NCI-H345 treated with DMSO at 0.1 percent for 48 hours (cell line): ENCODE results near the gene PIEZO1.
"Not testable (repeated sequence)": the region's sequence is repeated elsewhere in the genome, so short reads cannot be mapped to it uniquely, and the experiment has no call there.

Experiments
- DNase-seq: peaks from one replicate; lab custom pipeline; 2025; ENCODE audit not compliant: unreplicated experiment; lab: John Stamatoyannopoulos, UW

Gene PIEZO1

DNA sequence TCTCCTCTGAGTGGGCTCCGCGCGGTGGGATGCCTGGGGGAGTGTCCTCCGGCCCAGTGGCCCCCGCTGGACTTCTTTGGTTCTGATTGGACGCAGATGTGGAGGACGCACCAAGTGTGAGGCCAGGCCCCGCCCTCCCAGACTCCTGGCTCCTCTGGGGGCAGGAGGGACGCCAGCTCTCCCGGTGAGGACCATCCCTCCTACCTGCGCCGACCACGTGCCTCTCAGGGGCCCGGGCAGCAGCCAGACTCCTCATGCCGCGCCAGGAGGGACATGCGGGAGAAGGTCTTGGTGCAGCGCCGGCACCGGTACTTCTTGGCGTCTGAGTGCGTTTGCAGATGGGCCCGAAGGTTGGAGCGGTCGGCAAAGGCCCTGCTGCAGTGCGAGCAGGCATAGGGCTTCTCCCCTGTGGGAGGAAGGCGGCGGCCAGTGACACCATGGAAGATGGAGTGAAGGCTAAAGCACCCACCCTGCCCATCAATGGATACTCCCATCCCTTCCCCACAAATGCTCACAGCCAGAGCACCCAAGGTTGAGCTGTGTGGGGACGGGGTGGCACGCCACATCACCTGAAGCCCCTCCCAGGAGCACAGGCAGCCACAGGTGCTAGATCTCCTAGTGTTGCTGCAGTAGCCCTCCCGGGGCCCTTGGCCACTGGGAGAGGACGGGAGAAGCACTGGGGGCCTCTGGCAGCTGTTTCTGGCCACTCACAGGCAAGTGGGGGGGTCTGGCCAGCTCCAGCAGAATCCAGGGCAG lies 106.6 kb downstream of the PIEZO1 start:
- no peak for DNase-seq

- no peak for DNase-seq
Measured at GRCh38 chr16:88677721-88678120, 107.3 kb downstream of the PIEZO1 start.

GRCh38 chr16:88676502-88677242 lies 108.3 kb downstream of the PIEZO1 start:
- DNase-seq: no peak

- DNase-seq: no peak
Measured at GRCh38 chr16:88673716-88674379, 111.2 kb downstream of the PIEZO1 start.

GRCh38 chr16:88672776-88673175 lies 112.2 kb downstream of the PIEZO1 start:
- no peak for DNase-seq

- DNase-seq: no peak
Measured at GRCh38 chr16:88671806-88672205, 113.2 kb downstream of the PIEZO1 start.

DNA sequence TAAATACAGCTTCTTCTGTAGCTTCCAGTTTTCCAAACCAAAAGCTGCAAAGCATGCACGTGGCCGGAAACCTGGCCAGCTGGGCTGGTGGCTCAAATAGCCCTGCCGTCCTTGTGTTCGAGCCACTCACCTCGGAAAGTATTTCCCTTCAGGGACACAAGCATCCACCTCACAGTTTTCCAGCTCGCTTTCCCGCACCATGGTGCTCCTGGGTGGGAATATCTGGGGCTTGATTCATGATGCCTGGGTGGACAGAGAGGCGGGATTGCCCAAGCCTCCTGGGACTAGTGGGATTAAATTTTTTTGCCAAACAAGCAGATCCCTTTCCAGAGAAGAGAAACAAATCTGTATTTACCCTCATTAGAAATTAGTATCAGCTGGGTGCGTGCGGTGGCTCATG lies 115.0 kb downstream of the PIEZO1 start:
- no peak for DNase-seq

DNA sequence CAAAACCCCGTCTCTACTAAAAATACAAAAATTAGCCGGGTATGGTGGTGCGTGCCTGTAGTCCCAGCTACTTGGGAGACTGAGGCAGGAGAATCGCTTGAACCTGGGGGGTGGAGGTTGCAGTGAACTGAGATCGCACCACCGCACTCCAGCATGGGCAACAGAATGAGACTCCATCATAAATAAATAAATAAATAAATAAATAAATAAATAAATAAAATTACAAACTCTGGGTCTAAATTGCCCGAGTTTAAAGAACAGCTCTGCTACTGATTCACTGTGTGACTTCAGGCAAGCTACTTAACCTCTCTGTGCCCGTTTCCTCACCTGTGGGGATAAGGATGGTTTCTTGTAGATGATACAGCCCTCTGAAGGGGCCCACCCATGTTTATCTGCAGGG lies 115.5 kb downstream of the PIEZO1 start:
- not testable (repeated sequence) for DNase-seq

- no peak for DNase-seq
Measured at GRCh38 chr16:88667461-88667860, 117.6 kb downstream of the PIEZO1 start.

DNA sequence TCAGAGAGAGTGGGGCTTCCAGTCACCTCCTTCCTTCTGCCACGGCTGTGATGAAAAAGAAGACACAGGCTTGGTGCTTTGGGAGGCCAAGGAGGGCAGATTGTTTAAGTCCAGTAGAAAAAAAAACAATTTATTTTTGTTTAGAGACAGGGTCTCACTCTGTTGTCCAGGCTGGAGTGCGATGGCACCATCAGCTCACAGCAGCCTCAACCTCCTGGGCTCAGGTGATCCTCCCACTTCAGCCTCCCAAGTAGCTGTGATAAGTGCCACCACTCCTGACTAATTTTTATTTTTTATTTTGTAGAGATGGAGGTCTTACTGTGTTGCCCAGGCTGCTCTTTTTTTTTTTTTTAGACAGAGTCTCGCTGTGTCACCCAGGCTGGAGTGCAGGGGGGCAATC lies 119.5 kb downstream of the PIEZO1 start:
- no peak for DNase-seq
